HepG2 (cell line): ENCODE measurements around the gene FUBP3. TPM values are rescaled to one million over a fixed set of nuclear protein-coding genes. Genes with fewer than 3 reads are reported as not detected.
"Not testable (repeated sequence)": the region's sequence is repeated elsewhere in the genome, so short reads cannot be mapped to it uniquely, and the experiment has no call there.

Experiments
- ATAC-seq: fragments of 200-7000 bp; cut with Tn5 transposase; 3 replicates; pipeline ENCODE4 v1.9.1; 2020; ENCODE audit warnings: mild to moderate bottlenecking, moderate library complexity
- BruUV-seq: library from RNA; stranded (reverse); fragments of 400-500 nt; replicated peaks from 2 replicates; lab custom pipeline; 2021; lab: Mats Ljungman, UMichigan
- CTCF ChIA-PET: fragments of 300-600 bp; formaldehyde crosslinking; extraction: SDS; loops from one replicate; lab custom pipeline; 2021; ENCODE audit warnings: low total read pairs, inconsistent platforms, low intra/inter-chr PET ratio; lab: Yijun Ruan, JAX
- POLR2A ChIA-PET: fragments of 350-600 bp; sonication (Branson Sonifier 250); formaldehyde crosslinking; loops from one replicate; lab custom pipeline; 2020; ENCODE audit warnings: antibody characterized with exemption, inconsistent platforms; lab: Yijun Ruan, JAX
- DNase-seq: peaks from one replicate; pipeline ENCODE4 v3.0.0-alpha.2; 2015; ENCODE audit warnings: low spot score
- FAIRE-seq: peaks from 3 replicates; lab custom pipeline; 2011; peaks lifted over from hg19 to GRCh38; lab: Jason Lieb, UNC
- H2AFZ ChIP-seq: one replicate; pipeline ENCODE4 v1.6.1; 2011; ENCODE audit warnings: low read length, inconsistent platforms
- H3K27ac ChIP-seq: fragments of 300-600 bp; 3 replicates; pipeline ENCODE4 v1.8.0; 2011; ENCODE audit warnings: mixed run types, mild to moderate bottlenecking, mixed read lengths, low read length, inconsistent platforms; ENCODE audit not compliant: insufficient read depth; ENCODE audit errors: extremely low read length
- H3K27me3 ChIP-seq, 2 experiments: fragments of 200-600 bp in 1 of 2; 2 replicates in 1 of 2; 3 replicates in 1 of 2; pipeline versions ENCODE4 v1.6.0 to v1.8.0; 2011; ENCODE audit warnings: low read length in 2 of 2, mild to moderate bottlenecking in 2 of 2, moderate library complexity in 2 of 2, inconsistent platforms in 1 of 2; ENCODE audit not compliant: insufficient read depth in 2 of 2, control insufficient read depth in 1 of 2
- H3K36me3 ChIP-seq, 2 experiments: fragments of 200-600 bp in 1 of 2; replicated peaks in 1 of 2; 2 replicates in 1 of 2; 3 replicates in 1 of 2; pipeline versions ENCODE4 v1.5.1 to v1.8.0; 2011; ENCODE audit warnings: low read length in 2 of 2, inconsistent platforms in 1 of 2; ENCODE audit not compliant: insufficient read depth in 2 of 2, control insufficient read depth in 1 of 2
- H3K4me1 ChIP-seq: 2 replicates; pipeline ENCODE4 v1.5.1; 2012; ENCODE audit warnings: low read length, inconsistent platforms; ENCODE audit not compliant: insufficient read depth
- H3K4me2 ChIP-seq: 2 replicates; pipeline ENCODE4 v1.6.0; 2011; ENCODE audit warnings: low read depth, low read length, inconsistent platforms
- H3K4me3 ChIP-seq, 3 experiments: fragments of 200-600 bp in 1 of 3; sonication (generic), shearing (Covaris generic) in 1 of 3; replicated peaks in 1 of 3; 2 replicates each; pipeline ENCODE4 v1.5.1; 2011 to 2016; ENCODE audit warnings: low read length in 3 of 3, inconsistent platforms in 2 of 3, low read depth in 2 of 3, mild to moderate bottlenecking in 2 of 3, control low read depth in 1 of 3, mixed read lengths in 1 of 3; ENCODE audit not compliant: insufficient read depth in 1 of 3
- H3K79me2 ChIP-seq: one replicate; pipeline ENCODE4 v1.6.1; 2011; ENCODE audit warnings: low read length, inconsistent platforms; ENCODE audit not compliant: insufficient read depth
- H3K9ac ChIP-seq: 2 replicates; pipeline ENCODE4 v1.6.0; 2011; ENCODE audit warnings: mild to moderate bottlenecking, low read depth, low read length, inconsistent platforms; ENCODE audit not compliant: insufficient read depth
- H3K9me3 ChIP-seq: 2 replicates; pipeline ENCODE4 v1.5.1; 2012; ENCODE audit warnings: mild to moderate bottlenecking, low read length
- H4K20me1 ChIP-seq: 2 replicates; pipeline ENCODE4 v1.6.0; 2011; ENCODE audit warnings: inconsistent platforms, mild to moderate bottlenecking, low read length, moderate library complexity; ENCODE audit not compliant: insufficient read depth
- AGO1 ChIP-seq: fragments of 200-400 bp; formaldehyde crosslinking; IDR thresholded peaks from 2 replicates; pipeline ENCODE4 v1.6.1; 2017; ENCODE audit warnings: mild to moderate bottlenecking, low read depth, low read length, moderate library complexity; ENCODE audit not compliant: poor library complexity, severe bottlenecking
- MTA1 ChIP-seq: sonication (generic); formaldehyde crosslinking; IDR thresholded peaks from 2 replicates; pipeline ENCODE4 v1.4.0; 2020; ENCODE audit warnings: missing genetic modification reagents, mild to moderate bottlenecking, borderline replicate concordance
- TGIF2 ChIP-seq: IDR thresholded peaks from 2 replicates; pipeline ENCODE4 v1.6.1; 2016; ENCODE audit warnings: control low read depth, missing compliant biosample characterization
- ZNF430 ChIP-seq: sonication (generic); formaldehyde crosslinking; IDR thresholded peaks from 2 replicates; pipeline ENCODE4 v1.9.0; 2021; ENCODE audit warnings: mild to moderate bottlenecking, missing genetic modification reagents
- ZNF564 ChIP-seq: sonication (generic); formaldehyde crosslinking; IDR thresholded peaks from 2 replicates; pipeline ENCODE4 v1.8.1; 2023; ENCODE audit warnings: mild to moderate bottlenecking, missing genetic modification reagents
- WGBS: methylation state at CpG from one replicate; pipeline ENCODE4 v1.1.6; 2017; ENCODE audit warnings: low lambda C conversion rate; 5-methylcytosine and 5-hydroxymethylcytosine counted together
- in situ Hi-C: cut with HindIII; loops from 2 replicates; pipeline ENCODE4 v1.10.0; 2017; ENCODE audit warnings: low pct_unique_long_range_greater_than_20kb; ENCODE audit not compliant: extremely low pct_ligation_motif_present
- intact Hi-C: fragments of 100-400 bp; cut with micrococcal nuclease; formaldehyde crosslinking; loops from one replicate; pipeline ENCODE4 v1.10.0; 2022; ENCODE audit not compliant: unreplicated experiment
- polyA plus RNA-seq, 8 experiments: library from polyadenylated mRNA; depleted of rRNA in 3 of 8; stranded (reverse) in 7 of 8; unstranded in 1 of 8; fragments of >200 nt; fragmentation: Illumina TruSeq in 4 of 8; extraction: Trizol in 4 of 8; gene quantifications; 2 replicates each; pipeline versions ENCODE4 v1.2.1 to v1.2.3, GENCODE V29; 2011 to 2016; ENCODE audit warnings: low read depth in 4 of 8, missing spikeins in 1 of 8, mixed read lengths in 1 of 8; ENCODE audit not compliant: insufficient read depth in 1 of 8
- total RNA-seq, 5 experiments: library from RNA; depleted of rRNA; stranded (reverse); fragments of >200 nt; fragmentation: Illumina TruSeq; extraction: Trizol; gene quantifications; 2 replicates each; pipeline ENCODE4 v1.2.3, GENCODE V29; 2016; ENCODE audit warnings: low read depth in 1 of 5
- TF ChIP-seq, protein P1 (sequence below): sonication (generic); formaldehyde crosslinking; IDR thresholded peaks from 2 replicates; pipeline ENCODE4 v1.4.0; 2020; ENCODE audit warnings: missing genetic modification reagents, mild to moderate bottlenecking, borderline replicate concordance
- TF ChIP-seq, protein P2 (sequence below): sonication (generic); formaldehyde crosslinking; IDR thresholded peaks from 2 replicates; pipeline ENCODE4 v1.9.0; 2021; ENCODE audit warnings: missing genetic modification reagents, mild to moderate bottlenecking, borderline replicate concordance
- TF ChIP-seq, protein P3 (sequence below): IDR thresholded peaks from 2 replicates; pipeline ENCODE4 v1.6.1; 2016; ENCODE audit warnings: low read depth, control low read depth

Gene FUBP3
- total and polyA plus RNA-seq, 2 of the 13 experiments (the other 11 are each of a cell fraction or from before 2014, with no cell fraction given) = 28.7 to 40.0 TPM

DNA sequence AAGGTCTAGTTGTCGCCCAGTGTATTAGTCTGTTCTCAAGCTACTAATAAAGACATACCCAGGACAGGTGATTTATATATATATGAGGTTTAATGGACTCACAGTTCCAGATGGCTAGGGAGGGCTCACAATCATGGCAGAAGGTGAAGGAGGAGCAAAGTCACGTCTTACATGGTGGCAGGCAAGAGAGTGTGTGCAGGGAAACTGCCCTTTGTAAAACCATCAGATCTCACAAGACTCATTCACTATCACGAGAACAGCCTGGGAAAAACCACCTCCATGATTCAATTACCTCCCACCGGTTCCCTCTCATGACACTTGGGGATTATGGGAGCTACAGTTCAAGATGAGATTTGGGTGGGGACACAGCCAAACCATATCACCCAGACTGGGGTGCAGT is 16.9 kb upstream of the FUBP3 start:
- H3K9ac ChIP-seq, H3K27ac ChIP-seq, CTCF ChIA-PET, H2AFZ ChIP-seq, H3K9me3 ChIP-seq, H3K27me3 ChIP-seq, H3K4me1 ChIP-seq, BruUV-seq, H3K79me2 ChIP-seq, H3K36me3 ChIP-seq, ATAC-seq, in situ Hi-C loops, intact Hi-C loops, DNase-seq, H3K4me2 ChIP-seq, H3K4me3 ChIP-seq, POLR2A ChIA-PET, FAIRE-seq, H4K20me1 ChIP-seq: not testable (repeated sequence)
- TF ChIP-seq ZNF430 (CRISPR knock-in tag) = peak; percentile 85; the same call in 1 of the 2 replicates
- WGBS = 64% methylated on average over 4 of the region's 4 CpGs

- WGBS = 38% methylated on average over 7 of the region's 7 CpGs
- FAIRE-seq = no peak
These were observed 15.6 kb upstream of the FUBP3 start for GRCh38 chr9:130563797-130564196.

More at GRCh38 chr9:130563797-130564196, 15.6 kb upstream of the FUBP3 start:
- H3K9me3 ChIP-seq = no peaks in the 10 kb centered on the region
- POLR2A ChIA-PET = no interaction called here
- no peak overlapping the region for H3K4me2 ChIP-seq
- no TSS peak for BruUV-seq
- no peak overlapping the region for H3K27ac ChIP-seq
- in situ Hi-C loops = no loop called here
- no peak overlapping the region for H3K4me3 ChIP-seq
- CTCF ChIA-PET = no interaction called here
- no peaks in the 10 kb centered on the region for H4K20me1 ChIP-seq
- no peak overlapping the region for H2AFZ ChIP-seq
- no peaks in the 10 kb centered on the region for H3K79me2 ChIP-seq
- no peak for DNase-seq
- no peak for ATAC-seq
- peaks cover 6% of the 10 kb centered on the region; the same call in 1 of the 2 replicates for H3K4me1 ChIP-seq
- no peaks in the 10 kb centered on the region for H3K27me3 ChIP-seq
- intact Hi-C loops = no loop called here
- TF ChIP-seq TGIF2 (CRISPR knock-in tag) (no peak), MTA1 (CRISPR knock-in tag) (no peak), AGO1 (no peak), ZNF564 (CRISPR knock-in tag) (no peak)
- TF ChIP-seq, protein P1, sequence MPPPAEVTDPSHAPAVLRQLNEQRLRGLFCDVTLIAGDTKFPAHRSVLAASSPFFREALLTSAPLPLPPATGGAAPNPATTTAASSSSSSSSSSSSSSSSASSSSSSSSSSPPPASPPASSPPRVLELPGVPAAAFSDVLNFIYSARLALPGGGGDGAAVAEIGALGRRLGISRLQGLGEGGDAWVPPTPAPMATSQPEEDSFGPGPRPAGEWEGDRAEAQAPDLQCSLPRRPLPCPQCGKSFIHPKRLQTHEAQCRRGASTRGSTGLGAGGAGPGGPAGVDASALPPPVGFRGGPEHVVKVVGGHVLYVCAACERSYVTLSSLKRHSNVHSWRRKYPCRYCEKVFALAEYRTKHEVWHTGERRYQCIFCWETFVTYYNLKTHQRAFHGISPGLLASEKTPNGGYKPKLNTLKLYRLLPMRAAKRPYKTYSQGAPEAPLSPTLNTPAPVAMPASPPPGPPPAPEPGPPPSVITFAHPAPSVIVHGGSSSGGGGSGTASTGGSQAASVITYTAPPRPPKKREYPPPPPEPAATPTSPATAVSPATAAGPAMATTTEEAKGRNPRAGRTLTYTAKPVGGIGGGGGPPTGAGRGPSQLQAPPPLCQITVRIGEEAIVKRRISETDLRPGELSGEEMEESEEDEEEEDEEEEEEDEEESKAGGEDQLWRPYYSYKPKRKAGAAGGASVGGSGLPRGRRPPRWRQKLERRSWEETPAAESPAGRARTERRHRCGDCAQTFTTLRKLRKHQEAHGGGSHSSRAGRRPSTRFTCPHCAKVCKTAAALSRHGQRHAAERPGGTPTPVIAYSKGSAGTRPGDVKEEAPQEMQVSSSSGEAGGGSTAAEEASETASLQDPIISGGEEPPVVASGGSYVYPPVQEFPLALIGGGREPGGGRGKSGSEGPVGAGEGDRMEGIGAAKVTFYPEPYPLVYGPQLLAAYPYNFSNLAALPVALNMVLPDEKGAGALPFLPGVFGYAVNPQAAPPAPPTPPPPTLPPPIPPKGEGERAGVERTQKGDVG = no peak
- TF ChIP-seq, protein P2, sequence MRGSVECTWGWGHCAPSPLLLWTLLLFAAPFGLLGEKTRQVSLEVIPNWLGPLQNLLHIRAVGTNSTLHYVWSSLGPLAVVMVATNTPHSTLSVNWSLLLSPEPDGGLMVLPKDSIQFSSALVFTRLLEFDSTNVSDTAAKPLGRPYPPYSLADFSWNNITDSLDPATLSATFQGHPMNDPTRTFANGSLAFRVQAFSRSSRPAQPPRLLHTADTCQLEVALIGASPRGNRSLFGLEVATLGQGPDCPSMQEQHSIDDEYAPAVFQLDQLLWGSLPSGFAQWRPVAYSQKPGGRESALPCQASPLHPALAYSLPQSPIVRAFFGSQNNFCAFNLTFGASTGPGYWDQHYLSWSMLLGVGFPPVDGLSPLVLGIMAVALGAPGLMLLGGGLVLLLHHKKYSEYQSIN (CRISPR knock-in tag) = no peak
- TF ChIP-seq, protein P3, sequence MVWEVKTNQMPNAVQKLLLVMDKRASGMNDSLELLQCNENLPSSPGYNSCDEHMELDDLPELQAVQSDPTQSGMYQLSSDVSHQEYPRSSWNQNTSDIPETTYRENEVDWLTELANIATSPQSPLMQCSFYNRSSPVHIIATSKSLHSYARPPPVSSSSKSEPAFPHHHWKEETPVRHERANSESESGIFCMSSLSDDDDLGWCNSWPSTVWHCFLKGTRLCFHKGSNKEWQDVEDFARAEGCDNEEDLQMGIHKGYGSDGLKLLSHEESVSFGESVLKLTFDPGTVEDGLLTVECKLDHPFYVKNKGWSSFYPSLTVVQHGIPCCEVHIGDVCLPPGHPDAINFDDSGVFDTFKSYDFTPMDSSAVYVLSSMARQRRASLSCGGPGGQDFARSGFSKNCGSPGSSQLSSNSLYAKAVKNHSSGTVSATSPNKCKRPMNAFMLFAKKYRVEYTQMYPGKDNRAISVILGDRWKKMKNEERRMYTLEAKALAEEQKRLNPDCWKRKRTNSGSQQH (CRISPR knock-in tag) = no peak
- no peak overlapping the region for H3K9ac ChIP-seq
- no peaks in the 10 kb centered on the region for H3K36me3 ChIP-seq
